ENCODE measurements around the gene CIAO1. TPM values are rescaled to one million over a fixed set of nuclear protein-coding genes. Genes with fewer than 3 reads are reported as not detected.

CIAO1 gene
- total and polyA plus RNA-seq, 2 of the 8 experiments (the other 6 are each of a cell fraction or from before 2014, with no cell fraction given) = 63.7 to 99.2 TPM

Other genes starting within 250 kb of the CIAO1 start
- 0.63 and 1.0 TPM in 2 replicates for gene GPAT2, start 231.3 kb upstream of the CIAO1 start, total RNA-seq (2021; fragmentation: NEBNext Ultra II Directional; extraction: Animal tissue kit (Norgen Biotek cat#: 25700))
- 0.26 and 0.69 TPM in 2 replicates for gene GPAT2, start 231.3 kb upstream of the CIAO1 start, polyA plus RNA-seq (2011; rRNA removed)
- 6.5 and 6.6 TPM in 2 replicates for gene ADRA2B, start 149.7 kb upstream of the CIAO1 start, total RNA-seq (2021; fragmentation: NEBNext Ultra II Directional; extraction: Animal tissue kit (Norgen Biotek cat#: 25700))
- 5.8 and 8.3 TPM in 2 replicates for gene ADRA2B, start 149.7 kb upstream of the CIAO1 start, polyA plus RNA-seq (2011; rRNA removed)
- 0.60 and 0.75 TPM in 2 replicates for gene ASTL, start 127.7 kb upstream of the CIAO1 start, total RNA-seq (2021; fragmentation: NEBNext Ultra II Directional; extraction: Animal tissue kit (Norgen Biotek cat#: 25700))
- gene ASTL, start 127.7 kb upstream of the CIAO1 start, polyA plus RNA-seq (2011; rRNA removed) = 1.4 and 2.2 TPM in 2 replicates
- 8.7 and 10.1 TPM in 2 replicates for gene DUSP2, start 120.8 kb upstream of the CIAO1 start, total RNA-seq (2021; fragmentation: NEBNext Ultra II Directional; extraction: Animal tissue kit (Norgen Biotek cat#: 25700))
- gene DUSP2, start 120.8 kb upstream of the CIAO1 start, polyA plus RNA-seq (2011; rRNA removed) = 10.4 and 11.7 TPM in 2 replicates
- gene STARD7, start 57.4 kb upstream of the CIAO1 start, total RNA-seq (2021; fragmentation: NEBNext Ultra II Directional; extraction: Animal tissue kit (Norgen Biotek cat#: 25700)) = 200 and 207 TPM in 2 replicates
- gene STARD7, start 57.4 kb upstream of the CIAO1 start, polyA plus RNA-seq (2011; rRNA removed) = 60.3 and 89.1 TPM in 2 replicates
- 25.0 and 25.4 TPM in 2 replicates for gene TMEM127, start 228 bp upstream of the CIAO1 start, total RNA-seq (2021; fragmentation: NEBNext Ultra II Directional; extraction: Animal tissue kit (Norgen Biotek cat#: 25700))
- gene TMEM127, start 228 bp upstream of the CIAO1 start, polyA plus RNA-seq (2011; rRNA removed) = 41.0 and 45.1 TPM in 2 replicates
- gene SNRNP200, start 39.3 kb downstream of the CIAO1 start, total RNA-seq (2021; fragmentation: NEBNext Ultra II Directional; extraction: Animal tissue kit (Norgen Biotek cat#: 25700)) = 190 and 199 TPM in 2 replicates
- 289 and 302 TPM in 2 replicates for gene SNRNP200, start 39.3 kb downstream of the CIAO1 start, polyA plus RNA-seq (2011; rRNA removed)
- gene ITPRIPL1, start 59.1 kb downstream of the CIAO1 start, total RNA-seq (2021; fragmentation: NEBNext Ultra II Directional; extraction: Animal tissue kit (Norgen Biotek cat#: 25700)) = 16.1 and 17.1 TPM in 2 replicates
- 10.6 and 11.7 TPM in 2 replicates for gene ITPRIPL1, start 59.1 kb downstream of the CIAO1 start, polyA plus RNA-seq (2011; rRNA removed)
- 55.7 and 63.1 TPM in 2 replicates for gene NCAPH, start 69.5 kb downstream of the CIAO1 start, total RNA-seq (2021; fragmentation: NEBNext Ultra II Directional; extraction: Animal tissue kit (Norgen Biotek cat#: 25700))
- 43.8 and 46.6 TPM in 2 replicates for gene NCAPH, start 69.5 kb downstream of the CIAO1 start, polyA plus RNA-seq (2011; rRNA removed)
- not detected in 2 replicates for gene NEURL3, start 239.1 kb downstream of the CIAO1 start, total RNA-seq (2021; fragmentation: NEBNext Ultra II Directional; extraction: Animal tissue kit (Norgen Biotek cat#: 25700))
- 0.03 TPM in 1 of 2 replicates, not detected in the other for gene NEURL3, start 239.1 kb downstream of the CIAO1 start, polyA plus RNA-seq (2011; rRNA removed)

All from H1 (cell line).